Camera-type eye (tissue), 1 donor: ENCODE data around the gene DHRS13. TPM values are rescaled to one million over a fixed set of nuclear protein-coding genes. Genes with fewer than 3 reads are reported as not detected.

Experiments used
- total RNA-seq: library from RNA; depleted of rRNA; stranded (reverse); fragments of >200 nt; gene quantifications from one replicate; pipeline ENCODE4 v1.2.3, GENCODE V29; 2014

DHRS13 gene, protein sequence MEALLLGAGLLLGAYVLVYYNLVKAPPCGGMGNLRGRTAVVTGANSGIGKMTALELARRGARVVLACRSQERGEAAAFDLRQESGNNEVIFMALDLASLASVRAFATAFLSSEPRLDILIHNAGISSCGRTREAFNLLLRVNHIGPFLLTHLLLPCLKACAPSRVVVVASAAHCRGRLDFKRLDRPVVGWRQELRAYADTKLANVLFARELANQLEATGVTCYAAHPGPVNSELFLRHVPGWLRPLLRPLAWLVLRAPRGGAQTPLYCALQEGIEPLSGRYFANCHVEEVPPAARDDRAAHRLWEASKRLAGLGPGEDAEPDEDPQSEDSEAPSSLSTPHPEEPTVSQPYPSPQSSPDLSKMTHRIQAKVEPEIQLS
- total RNA-seq, result 23.8 TPM

DNA sequence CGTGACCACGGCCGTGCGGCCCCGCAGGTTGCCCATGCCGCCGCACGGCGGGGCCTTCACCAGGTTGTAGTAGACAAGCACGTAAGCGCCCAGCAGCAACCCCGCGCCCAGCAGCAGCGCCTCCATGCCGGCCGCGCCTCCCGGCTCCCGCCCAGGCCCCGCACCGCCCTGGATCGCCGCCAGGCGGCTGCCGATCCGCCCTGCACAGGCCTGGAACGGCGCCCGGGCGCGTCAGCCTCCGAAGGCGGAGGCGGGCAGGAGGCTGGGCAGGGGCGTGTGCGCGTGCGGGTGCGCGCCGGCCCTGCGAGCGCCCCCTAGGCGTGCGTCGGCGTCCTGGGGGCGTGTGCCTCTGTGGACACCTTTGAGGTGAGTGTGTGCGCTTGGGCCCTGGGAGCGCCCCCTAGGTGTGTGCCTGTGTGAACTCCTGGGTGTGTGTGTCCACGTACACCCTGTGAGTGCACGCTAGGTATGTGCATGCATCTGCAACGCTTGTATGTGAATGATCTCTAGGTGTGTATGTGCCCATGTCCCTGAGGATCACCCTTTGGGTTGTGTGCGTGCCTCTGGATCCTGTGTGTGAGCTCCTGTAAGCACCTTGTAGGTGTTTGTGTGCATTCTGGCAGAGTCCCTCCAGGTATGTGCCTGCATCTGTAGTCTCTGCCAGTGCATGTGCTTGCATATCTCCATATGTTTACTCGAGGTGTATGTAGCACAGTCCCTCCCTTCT, at the start of gene DHRS13:
TSS of gene DHRS13 (minus strand) at position 261 of the 727 bp plus-strand sequence. CDS start at position 126, 135 bp downstream.

DNA sequence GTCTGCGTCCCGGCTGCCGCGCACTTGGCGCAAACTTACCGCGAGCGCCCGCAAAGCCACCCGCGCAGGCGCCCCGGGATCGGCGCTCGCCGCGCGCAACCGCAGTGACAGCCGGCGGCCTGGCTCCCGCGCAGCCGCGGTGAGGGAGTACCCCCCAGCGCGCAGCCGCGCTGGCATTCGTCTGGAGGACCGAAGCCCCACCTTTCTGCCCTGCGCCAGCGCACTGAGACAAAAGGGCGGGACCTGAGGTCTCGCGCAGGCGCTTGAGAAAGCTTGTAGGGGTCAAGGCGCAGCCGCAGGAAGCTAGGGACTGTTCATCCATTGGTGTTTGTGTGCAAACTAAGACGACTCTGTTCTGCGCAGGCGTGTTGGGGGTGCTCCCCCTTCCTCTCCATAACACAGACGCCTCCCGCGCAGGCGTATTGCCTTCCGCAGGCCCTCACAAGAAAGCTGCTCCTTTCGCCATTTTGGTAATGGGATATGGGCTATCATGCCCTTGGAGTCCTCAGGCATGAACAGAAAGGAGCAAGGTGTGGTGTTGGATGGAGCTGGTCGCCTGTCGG, 48.6 kb upstream of the DHRS13 start, which contains the start of gene PHF12:
TSS of gene PHF12 (minus strand) at position 91 of the 563 bp plus-strand sequence. CDS start 558 bp downstream, outside the sequence.

DNA sequence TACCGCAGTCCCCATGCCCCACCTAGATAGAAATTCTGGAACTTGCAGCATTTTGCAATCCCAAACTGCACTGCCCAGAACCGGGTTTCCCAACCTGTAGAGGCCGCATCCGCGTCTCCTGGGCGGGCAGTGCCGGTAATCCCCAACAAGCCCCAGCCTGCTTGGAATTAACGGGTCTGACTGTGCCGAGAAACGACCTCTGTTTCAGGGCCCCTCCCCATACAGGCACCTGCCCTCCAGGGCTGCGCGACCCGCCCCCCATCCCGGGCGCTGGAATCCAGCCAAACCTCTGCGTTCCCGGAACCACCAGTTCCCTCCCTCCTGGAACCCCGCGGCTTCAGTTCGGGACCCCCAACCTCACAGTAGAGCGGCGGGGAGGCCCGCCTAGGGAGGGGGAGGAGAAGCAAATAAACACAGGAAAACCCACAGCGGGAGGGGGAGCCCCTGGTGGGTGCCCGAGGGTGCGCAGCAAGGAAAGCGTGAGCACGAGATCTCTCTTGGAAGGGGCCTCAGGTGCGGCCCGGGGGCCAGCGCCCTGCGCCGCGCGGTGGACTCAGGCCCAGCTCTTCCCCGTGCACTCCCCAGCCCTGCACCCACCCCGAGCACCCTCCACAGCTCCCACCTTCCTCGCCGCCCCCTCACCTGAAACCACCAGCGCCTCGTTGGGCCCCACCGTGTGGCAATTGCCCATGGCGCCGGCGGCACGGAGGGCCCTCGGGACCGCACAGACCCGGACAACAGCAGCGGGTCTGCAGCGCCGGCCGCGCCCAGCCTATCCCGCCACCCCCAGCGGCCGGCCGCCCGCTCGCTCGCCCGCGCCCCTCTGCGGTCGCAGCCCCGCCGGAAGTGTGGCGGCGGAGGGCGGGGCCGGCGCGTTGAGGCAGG, 5.8 kb downstream of the DHRS13 start, which contains the start of gene FLOT2:
TSS of gene FLOT2 (minus strand) at position 850 of the 885 bp plus-strand sequence. CDS start at position 691, 159 bp downstream.

DNA sequence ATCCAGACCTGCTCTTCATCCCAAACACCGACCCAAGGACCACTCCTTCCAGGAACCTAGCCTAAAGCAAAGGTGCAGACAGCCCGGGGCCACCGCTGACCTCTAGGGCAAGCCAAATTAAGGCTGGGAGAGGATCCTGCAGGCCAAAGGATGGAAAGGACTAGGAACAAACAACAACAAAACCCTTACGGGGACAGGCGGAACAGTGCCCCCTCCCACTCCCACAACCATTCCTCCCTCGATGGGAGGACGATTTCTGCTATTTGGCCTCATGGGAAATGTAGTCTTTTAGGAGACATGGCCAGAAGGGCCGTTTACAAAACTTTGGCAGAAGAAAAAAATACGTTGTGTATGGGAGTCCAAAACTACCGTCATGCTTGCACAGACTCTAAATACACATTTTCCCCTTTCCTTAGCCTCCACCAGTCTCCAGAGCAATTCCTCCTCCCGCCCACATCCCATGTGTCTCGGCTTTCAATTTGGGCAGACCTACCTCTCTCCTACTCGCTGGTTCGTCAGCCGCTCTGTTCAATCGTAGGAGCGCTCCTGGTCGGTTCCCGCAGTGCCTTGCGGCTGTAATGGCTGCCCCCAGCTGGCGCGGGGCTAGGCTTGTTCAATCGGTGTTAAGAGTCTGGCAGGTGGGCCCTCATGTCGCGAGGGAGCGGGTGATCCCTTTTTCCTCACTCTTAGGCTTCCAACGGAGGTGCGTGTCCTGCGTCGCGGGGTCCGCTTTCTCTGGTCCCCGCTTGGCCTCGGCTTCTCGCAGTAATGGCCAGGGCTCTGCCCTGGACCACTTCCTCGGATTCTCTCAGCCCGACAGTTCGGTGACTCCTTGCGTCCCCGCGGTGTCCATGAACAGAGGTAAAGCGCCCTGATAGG, 48.2 kb downstream of the DHRS13 start, which contains the start of gene ERAL1:
TSS of gene ERAL1 (plus strand) at position 560 of the 879 bp plus-strand sequence. CDS start at position 579, 19 bp downstream.

Other genes with a start within 250 kb of the DHRS13 start
- 55.7 TPM for gene SDF2, start 241.2 kb downstream of the DHRS13 start, total RNA-seq
- gene SUPT6H, start 240.9 kb downstream of the DHRS13 start, total RNA-seq, result 80.0 TPM
- gene PROCA1, start 191.2 kb downstream of the DHRS13 start, total RNA-seq, result 5.4 TPM
- 53.9 TPM for gene RAB34, start 185.2 kb downstream of the DHRS13 start, total RNA-seq
- 234 TPM for gene RPL23A, start 183.1 kb downstream of the DHRS13 start, total RNA-seq
- gene TLCD1, start 176.8 kb downstream of the DHRS13 start, total RNA-seq, result 1.1 TPM
- gene NEK8, start 174.3 kb downstream of the DHRS13 start, total RNA-seq, result 3.1 TPM
- 28.9 TPM for gene TRAF4, start 159.1 kb downstream of the DHRS13 start, total RNA-seq
- gene FAM222B, start 60.3 kb downstream of the DHRS13 start, total RNA-seq, result 17.9 TPM
- 32.9 TPM for gene ERAL1, start 48.1 kb downstream of the DHRS13 start, total RNA-seq
- gene FLOT2, start 5.3 kb downstream of the DHRS13 start, total RNA-seq, result 47.6 TPM
- gene PHF12, start 48.4 kb upstream of the DHRS13 start, total RNA-seq, result 50.6 TPM
- gene SEZ6, start 103.0 kb upstream of the DHRS13 start, total RNA-seq, result 21.8 TPM
- 5.3 TPM for gene PIPOX, start 140.1 kb upstream of the DHRS13 start, total RNA-seq